Ishikawa (cell line): ENCODE measurements around the gene GPD2.

ENCODE experiments used
- CEBPB ChIP-seq: IDR thresholded peaks from 2 replicates; pipeline ENCODE4 v1.6.1; 2012
- CREB1 ChIP-seq: IDR thresholded peaks from 2 replicates; pipeline ENCODE4 v1.6.1; 2012; ENCODE audit warnings: low read depth
- EP300 ChIP-seq: IDR thresholded peaks from 2 replicates; pipeline ENCODE4 v1.6.1; 2012; ENCODE audit warnings: borderline replicate concordance
- REST ChIP-seq: IDR thresholded peaks from 2 replicates; pipeline ENCODE4 v1.6.1; 2012; ENCODE audit warnings: low read depth, mild to moderate bottlenecking
- TAF1 ChIP-seq: IDR thresholded peaks from 2 replicates; pipeline ENCODE4 v1.6.1; 2012; ENCODE audit warnings: low read depth, mild to moderate bottlenecking
- USF1 ChIP-seq: IDR thresholded peaks from 2 replicates; pipeline ENCODE4 v1.6.1; 2012
- YY1 ChIP-seq: IDR thresholded peaks from 2 replicates; pipeline ENCODE4 v1.6.1; 2012; ENCODE audit warnings: low read depth

GRCh38 chr2:156445296-156446220 is 9.4 kb downstream of the GPD2 start:
- TF ChIP-seq CREB1 (no peak), USF1 (no peak), TAF1 (no peak), YY1 (no peak), REST (no peak), EP300 (no peak), CEBPB (no peak)
